HepG2 (cell line): ENCODE data around the gene TGFA. TPM values are rescaled to one million over a fixed set of nuclear protein-coding genes. Genes with fewer than 3 reads are reported as not detected.

Experiments
- ATAC-seq: fragments of 200-7000 bp; cut with Tn5 transposase; 3 replicates; pipeline ENCODE4 v1.9.1; 2020; ENCODE audit warnings: mild to moderate bottlenecking, moderate library complexity
- BruUV-seq: library from RNA; stranded (reverse); fragments of 400-500 nt; replicated peaks from 2 replicates; lab custom pipeline; 2021; lab: Mats Ljungman, UMichigan
- CTCF ChIA-PET: fragments of 300-600 bp; formaldehyde crosslinking; extraction: SDS; loops from one replicate; lab custom pipeline; 2021; ENCODE audit warnings: low total read pairs, inconsistent platforms, low intra/inter-chr PET ratio; lab: Yijun Ruan, JAX
- POLR2A ChIA-PET: fragments of 350-600 bp; sonication (Branson Sonifier 250); formaldehyde crosslinking; loops from one replicate; lab custom pipeline; 2020; ENCODE audit warnings: antibody characterized with exemption, inconsistent platforms; lab: Yijun Ruan, JAX
- DNase-seq: peaks from one replicate; pipeline ENCODE4 v3.0.0-alpha.2; 2015; ENCODE audit warnings: low spot score
- FAIRE-seq: peaks from 3 replicates; lab custom pipeline; 2011; peaks lifted over from hg19 to GRCh38; lab: Jason Lieb, UNC
- H2AFZ ChIP-seq: one replicate; pipeline ENCODE4 v1.6.1; 2011; ENCODE audit warnings: low read length, inconsistent platforms
- H3K27ac ChIP-seq: fragments of 300-600 bp; 3 replicates; pipeline ENCODE4 v1.8.0; 2011; ENCODE audit warnings: mixed run types, mild to moderate bottlenecking, mixed read lengths, low read length, inconsistent platforms; ENCODE audit not compliant: insufficient read depth; ENCODE audit errors: extremely low read length
- H3K27me3 ChIP-seq, 2 experiments: fragments of 200-600 bp in 1 of 2; 2 replicates in 1 of 2; 3 replicates in 1 of 2; pipeline versions ENCODE4 v1.6.0 to v1.8.0; 2011; ENCODE audit warnings: low read length in 2 of 2, mild to moderate bottlenecking in 2 of 2, moderate library complexity in 2 of 2, inconsistent platforms in 1 of 2; ENCODE audit not compliant: insufficient read depth in 2 of 2, control insufficient read depth in 1 of 2
- H3K36me3 ChIP-seq, 2 experiments: fragments of 200-600 bp in 1 of 2; replicated peaks in 1 of 2; 2 replicates in 1 of 2; 3 replicates in 1 of 2; pipeline versions ENCODE4 v1.5.1 to v1.8.0; 2011; ENCODE audit warnings: low read length in 2 of 2, inconsistent platforms in 1 of 2; ENCODE audit not compliant: insufficient read depth in 2 of 2, control insufficient read depth in 1 of 2
- H3K4me1 ChIP-seq: 2 replicates; pipeline ENCODE4 v1.5.1; 2012; ENCODE audit warnings: low read length, inconsistent platforms; ENCODE audit not compliant: insufficient read depth
- H3K4me2 ChIP-seq: 2 replicates; pipeline ENCODE4 v1.6.0; 2011; ENCODE audit warnings: low read depth, low read length, inconsistent platforms
- H3K4me3 ChIP-seq, 3 experiments: fragments of 200-600 bp in 1 of 3; sonication (generic), shearing (Covaris generic) in 1 of 3; replicated peaks in 1 of 3; 2 replicates each; pipeline ENCODE4 v1.5.1; 2011 to 2016; ENCODE audit warnings: low read length in 3 of 3, inconsistent platforms in 2 of 3, low read depth in 2 of 3, mild to moderate bottlenecking in 2 of 3, control low read depth in 1 of 3, mixed read lengths in 1 of 3; ENCODE audit not compliant: insufficient read depth in 1 of 3
- H3K79me2 ChIP-seq: one replicate; pipeline ENCODE4 v1.6.1; 2011; ENCODE audit warnings: low read length, inconsistent platforms; ENCODE audit not compliant: insufficient read depth
- H3K9ac ChIP-seq: 2 replicates; pipeline ENCODE4 v1.6.0; 2011; ENCODE audit warnings: mild to moderate bottlenecking, low read depth, low read length, inconsistent platforms; ENCODE audit not compliant: insufficient read depth
- H3K9me3 ChIP-seq: 2 replicates; pipeline ENCODE4 v1.5.1; 2012; ENCODE audit warnings: mild to moderate bottlenecking, low read length
- H4K20me1 ChIP-seq: 2 replicates; pipeline ENCODE4 v1.6.0; 2011; ENCODE audit warnings: inconsistent platforms, mild to moderate bottlenecking, low read length, moderate library complexity; ENCODE audit not compliant: insufficient read depth
- ARID3A ChIP-seq: IDR thresholded peaks from 2 replicates; pipeline ENCODE4 v1.6.1; 2012; ENCODE audit warnings: low read depth, low read length, improper control_type of control experiment
- CAMTA2 ChIP-seq: sonication (generic); formaldehyde crosslinking; IDR thresholded peaks from 2 replicates; pipeline ENCODE4 v1.4.0; 2020; ENCODE audit warnings: mild to moderate bottlenecking, missing genetic modification reagents, borderline replicate concordance
- CBX2 ChIP-seq, 2 experiments: fragments of 200-600 bp in 1 of 2; sonication (generic); formaldehyde crosslinking in 1 of 2; IDR thresholded peaks; 2 replicates each; pipeline versions ENCODE4 v1.7.0 to v1.8.1; 2018 to 2022; ENCODE audit warnings: low read depth in 2 of 2, low read length in 1 of 2, mild to moderate bottlenecking in 1 of 2, missing genetic modification reagents in 1 of 2
- CENPX ChIP-seq: sonication (generic); formaldehyde crosslinking; IDR thresholded peaks from 2 replicates; pipeline ENCODE4 v1.9.0; 2021; ENCODE audit warnings: mild to moderate bottlenecking, missing genetic modification reagents, moderate library complexity
- HMGXB3 ChIP-seq: sonication (generic); formaldehyde crosslinking; IDR thresholded peaks from 2 replicates; pipeline ENCODE4 v1.4.0; 2020; ENCODE audit warnings: missing genetic modification reagents, borderline replicate concordance
- HOXA3 ChIP-seq: sonication (generic); formaldehyde crosslinking; IDR thresholded peaks from 2 replicates; pipeline ENCODE4 v1.5.0; 2020; ENCODE audit warnings: missing genetic modification reagents
- NFIB ChIP-seq: sonication (generic); formaldehyde crosslinking; IDR thresholded peaks from 2 replicates; pipeline ENCODE4 v1.9.0; 2021; ENCODE audit warnings: missing genetic modification reagents, mild to moderate bottlenecking, borderline replicate concordance
- PBX2 ChIP-seq: IDR thresholded peaks from 2 replicates; pipeline ENCODE4 v1.6.1; 2016; ENCODE audit warnings: control low read depth
- PHF8 ChIP-seq: sonication (generic); formaldehyde crosslinking; IDR thresholded peaks from 2 replicates; pipeline ENCODE4 v1.5.0; 2020; ENCODE audit warnings: missing genetic modification reagents
- PRPF4 ChIP-seq: fragments of 200-400 bp; formaldehyde crosslinking; IDR thresholded peaks from 2 replicates; pipeline ENCODE4 v1.6.1; 2016; ENCODE audit warnings: low read length, low read depth; ENCODE audit not compliant: poor library complexity, severe bottlenecking
- U2AF2 ChIP-seq: fragments of 200-400 bp; formaldehyde crosslinking; IDR thresholded peaks from 2 replicates; pipeline ENCODE4 v1.6.1; 2017; ENCODE audit warnings: low read depth, mild to moderate bottlenecking, low read length
- ZBTB46 ChIP-seq: sonication (generic); formaldehyde crosslinking; IDR thresholded peaks from 2 replicates; pipeline ENCODE4 v1.4.0; 2020; ENCODE audit warnings: mild to moderate bottlenecking, missing genetic modification reagents, borderline replicate concordance
- ZNF354B ChIP-seq: sonication (generic); formaldehyde crosslinking; IDR thresholded peaks from 2 replicates; pipeline ENCODE4 v1.8.0; 2022; ENCODE audit warnings: mild to moderate bottlenecking, missing genetic modification reagents
- ZNF431 ChIP-seq: sonication (generic); formaldehyde crosslinking; IDR thresholded peaks from 2 replicates; pipeline ENCODE4 v1.9.0; 2022; ENCODE audit warnings: missing genetic modification reagents, low read depth, mild to moderate bottlenecking, borderline replicate concordance
- ZNF556 ChIP-seq: sonication (generic); formaldehyde crosslinking; IDR thresholded peaks from 2 replicates; pipeline ENCODE4 v1.4.0; 2020; ENCODE audit warnings: mild to moderate bottlenecking, missing genetic modification reagents, borderline replicate concordance
- WGBS: methylation state at CpG from one replicate; pipeline ENCODE4 v1.1.6; 2017; ENCODE audit warnings: low lambda C conversion rate; 5-methylcytosine and 5-hydroxymethylcytosine counted together
- in situ Hi-C: cut with HindIII; loops from 2 replicates; pipeline ENCODE4 v1.10.0; 2017; ENCODE audit warnings: low pct_unique_long_range_greater_than_20kb; ENCODE audit not compliant: extremely low pct_ligation_motif_present
- intact Hi-C: fragments of 100-400 bp; cut with micrococcal nuclease; formaldehyde crosslinking; loops from one replicate; pipeline ENCODE4 v1.10.0; 2022; ENCODE audit not compliant: unreplicated experiment
- polyA plus RNA-seq, 8 experiments: library from polyadenylated mRNA; depleted of rRNA in 3 of 8; stranded (reverse) in 7 of 8; unstranded in 1 of 8; fragments of >200 nt; fragmentation: Illumina TruSeq in 4 of 8; extraction: Trizol in 4 of 8; gene quantifications; 2 replicates each; pipeline versions ENCODE4 v1.2.1 to v1.2.3, GENCODE V29; 2011 to 2016; ENCODE audit warnings: low read depth in 4 of 8, missing spikeins in 1 of 8, mixed read lengths in 1 of 8; ENCODE audit not compliant: insufficient read depth in 1 of 8
- total RNA-seq, 5 experiments: library from RNA; depleted of rRNA; stranded (reverse); fragments of >200 nt; fragmentation: Illumina TruSeq; extraction: Trizol; gene quantifications; 2 replicates each; pipeline ENCODE4 v1.2.3, GENCODE V29; 2016; ENCODE audit warnings: low read depth in 1 of 5

The TGFA gene
- total and polyA plus RNA-seq, 2 of the 13 experiments (the other 11 are each of a cell fraction or from before 2014, with no cell fraction given), result 7.8 to 15.3 TPM

- TF ChIP-seq CENPX (CRISPR knock-in tag), result no peak
- no peak for TF ChIP-seq ZNF354B (CRISPR knock-in tag)
- TF ChIP-seq PRPF4, result no peak
- no peak for TF ChIP-seq PHF8 (CRISPR knock-in tag)
- no peak for TF ChIP-seq U2AF2
- no peak for TF ChIP-seq NFIB
- TF ChIP-seq CBX2 (IDR thresholded peaks at IDR 0.05; ENCODE audit: low read depth, low read length), result no peak
- TF ChIP-seq CBX2 (CRISPR knock-in tag; IDR thresholded peaks at IDR 0.05; ENCODE audit: low read depth), result no peak
- no peak for TF ChIP-seq HOXA3 (CRISPR knock-in tag)
- no peak for TF ChIP-seq ARID3A
Observed at GRCh38 chr2:70528929-70529328, 24.7 kb downstream of the TGFA start (continued).

GRCh38 chr2:70528276-70528675, 25.4 kb downstream of the TGFA start:
- POLR2A ChIA-PET, result interaction anchor here (1.3 kb wide), 1 partner anchor 31 kb away, joined by 3 read pairs; no protein-coding TSS in a partner anchor
- no peak for FAIRE-seq
- CTCF ChIA-PET, result no interaction called here
- TF ChIP-seq CAMTA2 (CRISPR knock-in tag) (no peak), PBX2 (CRISPR knock-in tag) (no peak), ZNF556 (CRISPR knock-in tag) (no peak), ZBTB46 (CRISPR knock-in tag) (no peak), ZNF431 (CRISPR knock-in tag) (no peak), HMGXB3 (CRISPR knock-in tag) (no peak)

More at GRCh38 chr2:70528276-70528675, 25.4 kb downstream of the TGFA start:
- Histone ChIP-seq H3K36me3 (no peaks in the 10 kb centered on the region), H3K9ac (no peak overlapping the region), H3K9me3 (no peaks in the 10 kb centered on the region), H3K27me3 (no peaks in the 10 kb centered on the region), H4K20me1 (no peaks in the 10 kb centered on the region), H2AFZ (no peak overlapping the region), H3K4me2 (no peak overlapping the region), H3K4me3 (no peak overlapping the region), H3K27ac (no peak overlapping the region), H3K4me1 (peaks cover 48% of the 10 kb centered on the region), H3K79me2 (peaks cover 7% of the 10 kb centered on the region)
- in situ Hi-C loops, result no loop called here
- ATAC-seq (no peak), DNase-seq (no peak)
- BruUV-seq, result no TSS peak
- intact Hi-C loops, result no loop called here
- 91% methylated on average over 7 of the region's 7 CpGs for WGBS
